Endodermal cell (in vitro differentiated cells): ENCODE measurements around the gene BARHL1. TPM values are rescaled to one million over a fixed set of nuclear protein-coding genes. Genes with fewer than 3 reads are reported as not detected.

Experiments
- DNase-seq: peaks from one replicate; pipeline ENCODE4 v3.0.0-alpha.2; 2017
- H3K27ac ChIP-seq: 2 replicates; pipeline ENCODE4 v1.5.1; 2013; ENCODE audit warnings: mild to moderate bottlenecking, low read depth, low read length, moderate library complexity
- H3K27me3 ChIP-seq: 2 replicates; pipeline ENCODE4 v1.6.1; 2013; ENCODE audit warnings: mild to moderate bottlenecking, low read length, moderate library complexity; ENCODE audit not compliant: insufficient read depth, control insufficient read depth, poor library complexity, severe bottlenecking
- H3K36me3 ChIP-seq: 2 replicates; pipeline ENCODE4 v1.7.0; 2013; ENCODE audit warnings: mild to moderate bottlenecking, low read length, moderate library complexity; ENCODE audit not compliant: control insufficient read depth, insufficient read depth
- H3K4me1 ChIP-seq: one replicate; pipeline ENCODE4 v1.7.0; 2013; ENCODE audit warnings: low read length; ENCODE audit not compliant: control insufficient read depth, insufficient read depth
- H3K4me3 ChIP-seq: 2 replicates; pipeline ENCODE4 v1.5.1; 2013; ENCODE audit warnings: mild to moderate bottlenecking, low read length, moderate library complexity
- H3K9ac ChIP-seq: 2 replicates; pipeline ENCODE4 v1.6.1; 2013; ENCODE audit warnings: mild to moderate bottlenecking, low read length, moderate library complexity; ENCODE audit not compliant: poor library complexity, severe bottlenecking; ENCODE audit errors: extremely low read depth
- H3K9me3 ChIP-seq: 2 replicates; pipeline ENCODE4 v1.6.1; 2013; ENCODE audit warnings: mild to moderate bottlenecking, low read length, moderate library complexity; ENCODE audit not compliant: control insufficient read depth
- H3K27ac Mint-ChIP-seq: 2 replicates; pipeline ENCODE4 v1.8.0; 2020; ENCODE audit warnings: mixed read lengths
- H3K27me3 Mint-ChIP-seq: 2 replicates; pipeline ENCODE4 v1.8.0; 2021; ENCODE audit warnings: mild to moderate bottlenecking, mixed read lengths; ENCODE audit not compliant: insufficient read depth
- H3K36me3 Mint-ChIP-seq: 2 replicates; pipeline ENCODE4 v1.8.0; 2020; ENCODE audit warnings: low read depth, mixed read lengths
- H3K4me1 Mint-ChIP-seq: 2 replicates; pipeline ENCODE4 v1.8.0; 2020; ENCODE audit warnings: mixed read lengths
- H3K4me3 Mint-ChIP-seq: 2 replicates; pipeline ENCODE4 v1.8.0; 2020; ENCODE audit warnings: mild to moderate bottlenecking, moderate library complexity, mixed read lengths
- H3K9me3 Mint-ChIP-seq: 2 replicates; pipeline ENCODE4 v1.8.0; 2020; ENCODE audit warnings: mild to moderate bottlenecking, mixed read lengths
- CTCF ChIP-seq: fragments of 200-600 bp; sonication (generic); conservative IDR thresholded peaks from 2 replicates; pipeline ENCODE4 v1.5.0; 2021; ENCODE audit warnings: antibody characterized with exemption, mild to moderate bottlenecking
- WGBS, 2 experiments: methylation state at CpG; one replicate each; pipeline versions ENCODE4 v1.1.5 to v1.1.7; 2013; ENCODE audit warnings: missing lambda C conversion rate in 2 of 2, mixed read lengths in 1 of 2; ENCODE audit not compliant: insufficient coverage in 1 of 2, insufficient read length in 1 of 2; 5-methylcytosine and 5-hydroxymethylcytosine counted together
- long read RNA-seq, 4 experiments: library from polyadenylated mRNA in 2 of 4; library from RNA in 1 of 4; library from capped mRNA in 1 of 4; stranded (forward) in 3 of 4; unstranded in 1 of 4; transcript quantifications; one replicate each; pipeline ENCODE4 v2.0.0, GENCODE V29; 2020 to 2021; ENCODE audit warnings: inconsistent platforms in 1 of 4
- polyA plus RNA-seq, 2 experiments: library from polyadenylated mRNA; stranded (reverse); fragments of 50-300 nt; gene quantifications; one replicate each; pipeline ENCODE4 v1.2.3, GENCODE V29; 2013
- total RNA-seq, 2 donors: library from RNA; stranded (reverse); fragmentation: NEBNext Ultra II Directional in 1 of 2; extraction: Animal tissue kit (Norgen Biotek cat#: 25700) in 1 of 2; gene quantifications; 2 replicates in 1 of 2; 3 replicates in 1 of 2; pipeline ENCODE4 v1.2.1, GENCODE V29; 2021

BARHL1 gene
- not detected for total RNA-seq
- 5.0 TPM for polyA plus RNA-seq (2013, experiment 1 of 2)
- polyA plus RNA-seq (2013, experiment 2 of 2) = 4.5 TPM
- long read RNA-seq, experiment 1 = 0 reads
- long read RNA-seq, experiment 2 = 0 reads
- long read RNA-seq, experiment 3 = 0 reads
- long read RNA-seq, experiment 4 = 0 reads

DNA sequence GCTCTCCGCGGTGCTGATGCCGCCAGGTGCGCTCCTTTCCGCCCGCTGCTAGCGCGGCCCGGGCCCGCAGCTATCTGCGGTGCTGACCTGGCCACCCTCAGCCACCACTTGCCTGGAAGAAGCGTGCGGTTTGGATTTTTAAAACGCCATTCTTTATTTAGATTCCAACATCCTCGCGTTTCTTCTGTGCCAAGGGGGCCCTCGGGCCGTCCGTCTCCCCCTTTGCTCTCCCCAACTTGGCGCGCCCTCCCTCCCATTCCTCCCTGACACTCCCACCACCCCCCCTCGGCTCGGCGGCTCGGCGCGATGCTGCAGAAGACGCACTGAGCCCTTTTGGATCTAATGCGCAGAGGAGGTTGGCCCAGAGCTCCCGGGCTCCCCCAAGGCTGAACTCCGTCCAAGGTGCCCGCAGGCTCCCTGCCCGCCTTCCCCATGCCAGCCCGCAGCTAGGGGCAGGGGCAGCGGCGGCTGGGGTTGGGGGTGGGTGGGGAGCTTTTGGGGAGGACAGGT, at the start of gene BARHL1:
Gene BARHL1, plus strand, starts transcription at position 331 of the 510 bp plus-strand sequence. CDS start 192 bp downstream, outside the sequence.
- Histone ChIP-seq H3K4me3 (peak within 1 kb of the TSS; percentile 49), H3K9ac (no peak within 1 kb of the TSS), H3K27ac (no peak within 1 kb of the TSS), H3K4me1 (peaks cover 7% of the 10 kb centered on the region), H3K9me3 (no peaks in the 10 kb centered on the region), H3K27me3 (peaks cover 100% of the 10 kb centered on the region), H3K36me3 (no peaks in the 10 kb centered on the region)
- H3K27me3 Mint-ChIP-seq = peaks cover 99% of the 10 kb centered on the region
- no peaks in the 10 kb centered on the region for H3K9me3 Mint-ChIP-seq
- no peak within 1 kb of the TSS for H3K27ac Mint-ChIP-seq
- no peak for DNase-seq
- H3K36me3 Mint-ChIP-seq = no peaks in the 10 kb centered on the region
- WGBS, 2 experiments = 3 to 8% methylated on average over 19 to 36 of the region's 36 CpGs
- no peak for TF ChIP-seq CTCF
- H3K4me1 Mint-ChIP-seq = peaks cover 23% of the 10 kb centered on the region
- peak within 1 kb of the TSS; percentile 33 for H3K4me3 Mint-ChIP-seq

DNA sequence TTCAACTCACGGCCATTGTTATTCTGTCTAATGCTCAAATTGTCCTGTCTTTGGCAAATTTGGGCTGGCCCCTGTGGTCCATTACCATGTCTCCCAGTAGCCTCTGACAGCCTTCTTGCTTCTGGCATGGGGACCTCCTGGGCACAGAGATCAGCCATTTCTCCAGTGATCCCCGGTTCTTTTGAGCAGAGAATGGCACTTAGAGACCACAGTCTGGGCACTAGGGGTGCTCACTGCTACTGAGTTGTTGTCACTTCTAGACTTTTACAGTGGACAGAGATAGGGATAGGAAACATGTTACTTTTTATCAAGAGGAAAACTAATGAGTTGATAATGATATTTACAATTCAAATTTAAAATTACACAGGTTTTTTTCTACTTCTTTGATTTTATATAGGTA, 47.6 kb upstream of the BARHL1 start:
- Mint-ChIP-seq H3K4me1 (peaks cover 15% of the 10 kb centered on the region), H3K27ac (no peak overlapping the region), H3K9me3 (peaks cover 38% of the 10 kb centered on the region), H3K4me3 (no peak overlapping the region), H3K27me3 (peaks cover 13% of the 10 kb centered on the region), H3K36me3 (peaks cover 10% of the 10 kb centered on the region)
- H3K27ac ChIP-seq = no peak overlapping the region
- TF ChIP-seq CTCF = no peak
- DNase-seq = peak; percentile 34
- WGBS, 2 experiments = 93 to 94% methylated on average over 1 to 2 of the region's 2 CpGs
- no peaks in the 10 kb centered on the region for H3K27me3 ChIP-seq
- H3K4me3 ChIP-seq = no peak overlapping the region
- no peaks in the 10 kb centered on the region for H3K4me1 ChIP-seq
- no peak overlapping the region for H3K9ac ChIP-seq
- peaks cover 15% of the 10 kb centered on the region for H3K9me3 ChIP-seq
- no peaks in the 10 kb centered on the region for H3K36me3 ChIP-seq

DNA sequence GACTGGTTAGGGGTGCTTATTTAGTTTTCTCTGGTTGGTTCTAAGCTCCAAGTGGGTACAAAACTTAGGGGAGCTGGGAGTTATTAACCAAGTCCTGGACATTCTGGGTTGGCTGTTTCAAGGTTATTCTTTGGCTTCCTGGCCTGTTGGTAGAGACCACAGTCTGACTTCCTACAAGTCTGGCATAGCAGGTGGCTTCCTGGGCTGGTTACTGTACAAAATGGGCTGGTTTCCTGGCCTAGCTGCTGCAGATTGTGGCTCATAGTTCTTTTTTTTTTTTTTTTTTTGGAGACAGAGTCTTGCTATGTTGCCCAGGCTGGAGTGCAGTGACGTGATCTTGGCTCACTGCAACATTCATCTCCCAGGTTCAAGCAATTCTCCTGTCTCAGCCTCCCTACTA, 46.3 kb upstream of the BARHL1 start:
- peaks cover 8% of the 10 kb centered on the region for H3K4me1 Mint-ChIP-seq
- H3K4me3 ChIP-seq = no peak overlapping the region
- H3K4me3 Mint-ChIP-seq = no peak overlapping the region
- H3K27ac Mint-ChIP-seq = no peak overlapping the region
- DNase-seq = no peak
- no peaks in the 10 kb centered on the region for H3K4me1 ChIP-seq
- no peak for TF ChIP-seq CTCF
- peaks cover 38% of the 10 kb centered on the region for H3K9me3 Mint-ChIP-seq
- H3K36me3 Mint-ChIP-seq = peaks cover 10% of the 10 kb centered on the region
- 100% methylated on average over 1 of the region's 1 CpG for WGBS, 2 experiments
- no peak overlapping the region for H3K27ac ChIP-seq
- H3K36me3 ChIP-seq = no peaks in the 10 kb centered on the region
- H3K27me3 ChIP-seq = no peaks in the 10 kb centered on the region
- H3K27me3 Mint-ChIP-seq = peaks cover 13% of the 10 kb centered on the region
- H3K9me3 ChIP-seq = peaks cover 15% of the 10 kb centered on the region
- H3K9ac ChIP-seq = no peak overlapping the region
